Smooth muscle cell (in vitro differentiated cells): ENCODE results near the gene UNC45B. TPM values are rescaled to one million over a fixed set of nuclear protein-coding genes. Genes with fewer than 3 reads are reported as not detected.

Experiments used
- DNase-seq: peaks from one replicate; lab custom pipeline; 2025; ENCODE audit not compliant: unreplicated experiment; lab: John Stamatoyannopoulos, UW
- H2AFZ ChIP-seq: fragments of 200-600 bp; sonication (generic); 2 replicates; pipeline ENCODE4 v1.6.0; 2016; ENCODE audit warnings: antibody characterized with exemption, low read depth, mild to moderate bottlenecking
- H3F3A ChIP-seq: fragments of 200-600 bp; sonication (generic); 2 replicates; pipeline ENCODE4 v1.6.0; 2017; ENCODE audit warnings: antibody characterized with exemption, low read depth
- H3K27ac ChIP-seq: fragments of 200-600 bp; sonication (generic); 2 replicates; pipeline ENCODE4 v1.5.1; 2016; ENCODE audit warnings: low read depth, mild to moderate bottlenecking
- H3K27me3 ChIP-seq: fragments of 200-600 bp; sonication (generic); 2 replicates; pipeline ENCODE4 v1.6.1; 2016; ENCODE audit warnings: low read depth, mild to moderate bottlenecking
- H3K36me3 ChIP-seq: fragments of 200-600 bp; sonication (generic); 2 replicates; pipeline ENCODE4 v1.5.1; 2016; ENCODE audit warnings: low read depth
- H3K4me1 ChIP-seq: fragments of 200-600 bp; sonication (generic); 2 replicates; pipeline ENCODE4 v1.5.1; 2016; ENCODE audit warnings: low read depth
- H3K4me2 ChIP-seq: fragments of 200-600 bp; sonication (generic); 2 replicates; pipeline ENCODE4 v1.6.0; 2016; ENCODE audit warnings: mild to moderate bottlenecking
- H3K4me3 ChIP-seq: fragments of 200-600 bp; sonication (generic); 2 replicates; pipeline ENCODE4 v1.5.1; 2016; ENCODE audit warnings: mild to moderate bottlenecking
- H3K79me2 ChIP-seq: fragments of 200-600 bp; sonication (generic); 2 replicates; pipeline ENCODE4 v1.6.0; 2016; ENCODE audit warnings: low read depth, mild to moderate bottlenecking
- H3K9ac ChIP-seq: fragments of 200-600 bp; sonication (generic); 2 replicates; pipeline ENCODE4 v1.6.0; 2016; ENCODE audit warnings: low read depth
- H3K9me3 ChIP-seq: fragments of 200-600 bp; sonication (generic); replicated peaks from 2 replicates; pipeline ENCODE4 v1.5.1; 2016; ENCODE audit warnings: low read depth
- H4K20me1 ChIP-seq: fragments of 200-600 bp; sonication (generic); 2 replicates; pipeline ENCODE4 v1.6.0; 2016; ENCODE audit warnings: low read depth
- CTCF ChIP-seq: fragments of 200-600 bp; sonication (generic); IDR thresholded peaks from 2 replicates; pipeline ENCODE4 v1.5.1; 2017; ENCODE audit warnings: borderline replicate concordance, mild to moderate bottlenecking, antibody characterized with exemption; ENCODE audit not compliant: insufficient read depth, poor library complexity, severe bottlenecking
- WGBS: methylation state at CpG from one replicate; pipeline ENCODE4 v1.1.7; 2016; ENCODE audit warnings: low lambda C conversion rate; 5-methylcytosine and 5-hydroxymethylcytosine counted together
- polyA plus RNA-seq: library from polyadenylated mRNA; unstranded; fragments of >200 nt; fragmentation: Nextera tagmentation; extraction: Ambion mirVana; gene quantifications from 2 replicates; pipeline ENCODE4 v1.2.1, GENCODE V29; 2016
- total RNA-seq: library from RNA; depleted of rRNA; stranded (reverse); fragments of >200 nt; gene quantifications from 2 replicates; pipeline ENCODE4 v1.2.3, GENCODE V29; 2014

Gene UNC45B
- total and polyA plus RNA-seq, 2 experiments from 2014 or later = not detected

DNA sequence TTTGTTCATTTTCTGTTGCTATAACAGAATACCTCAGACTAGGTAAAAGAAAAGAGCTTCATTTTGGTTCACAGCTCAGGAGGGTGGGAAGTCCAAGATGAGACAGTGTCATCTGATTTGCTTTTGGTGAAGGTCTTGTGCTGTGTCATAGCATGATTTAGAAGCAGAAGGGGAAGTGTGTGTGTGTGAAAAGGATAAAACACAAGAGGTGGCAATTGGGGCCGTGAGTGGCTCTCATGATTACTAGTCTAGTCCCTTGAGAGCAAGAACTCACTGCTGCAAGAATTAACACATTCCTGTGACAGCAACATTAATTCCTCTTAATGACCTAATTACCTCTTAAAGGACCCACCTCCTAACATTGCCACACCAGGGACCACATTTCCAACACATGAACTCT is 38.2 kb downstream of the UNC45B start:
- H3K4me2 ChIP-seq = no peak overlapping the region
- no peaks in the 10 kb centered on the region for H3K4me1 ChIP-seq
- no peak overlapping the region for H3K9ac ChIP-seq
- no peaks in the 10 kb centered on the region for H3K36me3 ChIP-seq
- no peaks in the 10 kb centered on the region for H3F3A ChIP-seq
- H3K9me3 ChIP-seq = no peaks in the 10 kb centered on the region
- no peak overlapping the region for H3K27ac ChIP-seq
- no peaks in the 10 kb centered on the region for H3K27me3 ChIP-seq
- WGBS = 80% methylated on average over 1 of the region's 1 CpG
- H2AFZ ChIP-seq = no peak overlapping the region
- TF ChIP-seq CTCF = no peak
- no peak for DNase-seq
- no peaks in the 10 kb centered on the region for H4K20me1 ChIP-seq
- no peak overlapping the region for H3K4me3 ChIP-seq
- no peaks in the 10 kb centered on the region for H3K79me2 ChIP-seq

DNA sequence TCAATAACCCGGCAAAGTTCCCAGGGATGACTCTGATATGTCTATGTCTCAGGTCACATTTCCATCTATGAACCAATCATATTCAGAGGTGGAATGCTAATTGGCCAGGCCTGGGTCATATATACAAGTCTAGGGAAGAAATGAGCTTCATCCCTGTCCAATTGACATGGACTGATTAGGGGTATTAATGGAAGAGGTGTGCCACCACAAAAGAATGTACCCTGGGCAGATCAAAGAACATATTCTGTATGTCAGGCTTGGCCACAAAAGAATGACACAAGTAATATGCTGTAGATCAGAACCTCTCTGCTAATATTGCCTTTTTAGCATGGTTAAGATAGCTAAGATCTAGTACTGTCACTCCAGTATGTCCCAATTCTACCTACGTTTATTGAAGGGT is 39.9 kb downstream of the UNC45B start:
- no peak overlapping the region for H3K4me2 ChIP-seq
- TF ChIP-seq CTCF = no peak
- no peaks in the 10 kb centered on the region for H3K27me3 ChIP-seq
- H3K9me3 ChIP-seq = no peaks in the 10 kb centered on the region
- DNase-seq = no peak
- H3K9ac ChIP-seq = no peak overlapping the region
- no peak overlapping the region for H2AFZ ChIP-seq
- H3F3A ChIP-seq = no peaks in the 10 kb centered on the region
- H3K4me3 ChIP-seq = no peak overlapping the region
- WGBS = 81% methylated on average over 2 of the region's 2 CpGs
- no peaks in the 10 kb centered on the region for H3K79me2 ChIP-seq
- no peaks in the 10 kb centered on the region for H4K20me1 ChIP-seq
- no peaks in the 10 kb centered on the region for H3K4me1 ChIP-seq
- no peak overlapping the region for H3K27ac ChIP-seq
- H3K36me3 ChIP-seq = no peaks in the 10 kb centered on the region

GRCh38 chr17:35188111-35188510 is 40.5 kb downstream of the UNC45B start:
- Histone ChIP-seq H3F3A (no peaks in the 10 kb centered on the region), H3K4me3 (no peak overlapping the region), H3K79me2 (no peaks in the 10 kb centered on the region), H2AFZ (no peak overlapping the region), H3K9me3 (no peaks in the 10 kb centered on the region), H3K36me3 (no peaks in the 10 kb centered on the region), H3K27ac (no peak overlapping the region), H4K20me1 (no peaks in the 10 kb centered on the region), H3K4me2 (no peak overlapping the region), H3K27me3 (no peaks in the 10 kb centered on the region), H3K9ac (no peak overlapping the region), H3K4me1 (no peaks in the 10 kb centered on the region)
- DNase-seq = no peak
- no peak for TF ChIP-seq CTCF
- WGBS = 65% methylated on average over 2 of the region's 2 CpGs

DNA sequence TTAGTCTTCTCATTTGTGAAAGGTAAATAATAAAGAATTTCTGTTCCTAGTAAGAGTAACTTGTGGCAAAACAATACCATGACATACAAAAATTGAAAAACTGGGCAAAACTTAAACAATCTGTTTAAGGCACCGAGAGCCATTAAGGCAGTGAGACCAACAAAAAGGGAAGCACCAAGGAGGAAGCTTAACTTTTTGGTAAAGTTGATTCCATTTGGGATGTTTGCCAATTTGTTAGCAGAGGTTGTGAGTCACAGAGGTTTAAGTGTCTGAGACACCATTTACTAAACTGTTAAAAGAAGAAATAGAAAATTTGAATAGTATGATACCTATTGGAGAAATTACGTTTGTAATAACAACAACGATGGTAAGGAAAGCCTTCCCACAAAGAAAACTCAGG is 41.7 kb downstream of the UNC45B start:
- Histone ChIP-seq H3K9ac (no peak overlapping the region), H3F3A (no peaks in the 10 kb centered on the region), H3K27ac (no peak overlapping the region), H3K9me3 (no peaks in the 10 kb centered on the region), H3K79me2 (no peaks in the 10 kb centered on the region), H3K4me2 (no peak overlapping the region), H4K20me1 (no peaks in the 10 kb centered on the region), H3K36me3 (no peaks in the 10 kb centered on the region), H3K4me1 (no peaks in the 10 kb centered on the region), H3K4me3 (no peak overlapping the region), H3K27me3 (no peaks in the 10 kb centered on the region), H2AFZ (no peak overlapping the region)
- no peak for TF ChIP-seq CTCF
- no peak for DNase-seq
- WGBS = 76% methylated on average over 3 of the region's 3 CpGs
